Right cardiac atrium (tissue), 5 donors: ENCODE data around the gene YDJC. TPM values are rescaled to one million over a fixed set of nuclear protein-coding genes. Genes with fewer than 3 reads are reported as not detected.
A peak's percentile ranks its signal among the peaks of the same experiment; 100 is the strongest.
"Not testable (repeated sequence)": the region's sequence is repeated elsewhere in the genome, so short reads cannot be mapped to it uniquely, and the experiment has no call there.

Experiments used
- ATAC-seq, 2 donors: fragments of 200-7000 bp; cut with Tn5 transposase; one replicate each; pipeline versions ENCODE4 v1.8.0 to v1.9.1; 2020; ENCODE audit warnings: moderate library complexity in 2 of 2, mild to moderate bottlenecking in 1 of 2
- DNase-seq, 3 donors: peaks; one replicate each; pipeline ENCODE4 v3.0.0-alpha.2; 2020
- H3K27ac ChIP-seq: one replicate; pipeline ENCODE4 v1.5.1; 2013; ENCODE audit warnings: mild to moderate bottlenecking, low read length, control low read depth, moderate library complexity
- H3K27me3 ChIP-seq: one replicate; pipeline ENCODE4 v1.6.1; 2013; ENCODE audit not compliant: control insufficient read depth, insufficient read depth
- H3K4me1 ChIP-seq: one replicate; pipeline ENCODE4 v1.6.1; 2013; ENCODE audit warnings: low read length; ENCODE audit not compliant: control insufficient read depth, insufficient read depth
- H3K4me3 ChIP-seq: one replicate; pipeline ENCODE4 v1.5.1; 2013; ENCODE audit warnings: low read length, control low read depth
- H3K9me3 ChIP-seq: one replicate; pipeline ENCODE4 v1.6.1; 2013; ENCODE audit warnings: low read length; ENCODE audit not compliant: control insufficient read depth
- WGBS: extraction: QIAGEN DNeasy Blood & Tissue Kit; methylation state at CpG from one replicate; pipeline ENCODE4 v1.1.7; 2013; 5-methylcytosine and 5-hydroxymethylcytosine counted together
- intact Hi-C, 4 donors: fragments of 100-400 bp; cut with DNase I; formaldehyde crosslinking; loops; one replicate each; pipeline versions ENCODE4 v1.11.0 to v1.14.0; 2022 to 2023
- polyA plus RNA-seq: library from polyadenylated mRNA; stranded (reverse); fragments of 200-250 nt; gene quantifications from one replicate; pipeline ENCODE4 v1.2.3, GENCODE V29; 2013
- total RNA-seq, 4 donors: library from RNA; stranded (reverse); fragmentation: NEBNext Ultra II Directional; extraction: Animal tissue kit (Norgen Biotek cat#: 25700); gene quantifications; one replicate each; pipeline ENCODE4 v1.2.1, GENCODE V29; 2021
- donor health status: healthy with polysubstance abuse.
- donor health status: DM: no; HTN: yes; CAD: no.
- donor health status: DM: no; HTN: no; CAD: no.
- donor health status: DM: no; HTN: yes; CAD: no; lungs with severe emphysema.
- donor health status: DM: yes; HTN: yes; CAD: no.

Gene YDJC
- total and polyA plus RNA-seq, 5 donors = 3.6 to 7.9 (median 5.7) TPM

DNA sequence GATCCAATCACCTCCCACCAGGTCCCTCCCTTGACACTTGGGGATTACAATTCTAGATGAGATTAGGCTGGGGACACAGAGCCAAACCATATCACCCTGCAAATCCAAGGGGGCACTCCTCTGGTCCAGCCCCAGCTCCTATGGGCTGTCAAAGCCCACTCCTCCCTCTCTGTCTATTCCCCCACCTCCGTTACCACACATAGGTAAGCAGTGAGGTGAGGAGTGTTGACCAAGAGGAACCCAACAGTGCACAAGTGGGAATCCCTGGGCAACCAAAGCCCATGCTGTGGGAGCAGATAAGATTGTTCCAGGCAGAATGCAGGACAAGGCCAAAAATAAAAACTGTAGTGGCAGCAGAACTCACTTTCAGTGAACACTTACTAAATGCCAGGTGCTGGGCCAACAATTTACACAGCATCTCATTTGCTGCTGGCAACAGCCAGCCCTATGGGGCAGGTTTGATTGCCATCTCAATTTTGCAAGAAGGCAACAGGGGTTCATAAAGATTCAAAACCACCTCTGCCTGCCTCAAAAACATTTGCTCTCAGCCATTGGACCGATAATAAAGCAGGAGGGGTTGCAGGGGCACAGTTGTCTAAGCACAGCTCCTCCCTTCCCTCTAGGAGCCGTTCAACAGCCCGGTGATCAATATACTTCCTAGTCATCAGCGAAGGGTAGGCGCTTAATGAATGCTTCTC, 21.1 kb upstream of the YDJC start:
- no peaks in the 10 kb centered on the region for H3K9me3 ChIP-seq
- no peak overlapping the region for H3K27ac ChIP-seq
- no peaks in the 10 kb centered on the region for H3K27me3 ChIP-seq
- peaks cover 4% of the 10 kb centered on the region for H3K4me1 ChIP-seq
- intact Hi-C loops = no loop called here
- WGBS = 17% methylated on average over 6 of the region's 6 CpGs
- H3K4me3 ChIP-seq = peak overlapping the region; percentile 57
- ATAC-seq = no peak
- DNase-seq = peak in 1 of 3 donors; percentile 1

- intact Hi-C loops = no loop called here
- H3K27me3 ChIP-seq = no peaks in the 10 kb centered on the region
- no peaks in the 10 kb centered on the region for H3K9me3 ChIP-seq
- 95% methylated on average over 7 of the region's 7 CpGs for WGBS
- DNase-seq (peak in 1 of 3 donors; percentile 18), ATAC-seq (no peak)
- no peak overlapping the region for H3K4me3 ChIP-seq
- peaks cover 4% of the 10 kb centered on the region for H3K4me1 ChIP-seq
- H3K27ac ChIP-seq = no peak overlapping the region
These were observed 20.5 kb upstream of the YDJC start for GRCh38 chr22:21650280-21650679.

- no peak overlapping the region for H3K4me3 ChIP-seq
- no peak overlapping the region for H3K27ac ChIP-seq
- H3K9me3 ChIP-seq = no peaks in the 10 kb centered on the region
- H3K27me3 ChIP-seq = no peaks in the 10 kb centered on the region
- H3K4me1 ChIP-seq = peaks cover 4% of the 10 kb centered on the region
- ATAC-seq = peak in 1 of 2 donors; percentile 9
- DNase-seq = peak; percentile 67 to 84 (median 80)
- intact Hi-C loops = no loop called here
- WGBS = 45% methylated on average over 14 of the region's 14 CpGs
These were observed 17.1 kb upstream of the YDJC start for GRCh38 chr22:21646608-21647590.

- ATAC-seq, H3K4me3 ChIP-seq, H3K9me3 ChIP-seq, H3K27ac ChIP-seq, H3K4me1 ChIP-seq, H3K27me3 ChIP-seq, intact Hi-C loops: not testable (repeated sequence)
- peak in 1 of 3 donors; percentile 6 for DNase-seq
- 93% methylated on average over 6 of the region's 6 CpGs for WGBS
These were observed 15.7 kb upstream of the YDJC start for GRCh38 chr22:21645513-21645912.

DNA sequence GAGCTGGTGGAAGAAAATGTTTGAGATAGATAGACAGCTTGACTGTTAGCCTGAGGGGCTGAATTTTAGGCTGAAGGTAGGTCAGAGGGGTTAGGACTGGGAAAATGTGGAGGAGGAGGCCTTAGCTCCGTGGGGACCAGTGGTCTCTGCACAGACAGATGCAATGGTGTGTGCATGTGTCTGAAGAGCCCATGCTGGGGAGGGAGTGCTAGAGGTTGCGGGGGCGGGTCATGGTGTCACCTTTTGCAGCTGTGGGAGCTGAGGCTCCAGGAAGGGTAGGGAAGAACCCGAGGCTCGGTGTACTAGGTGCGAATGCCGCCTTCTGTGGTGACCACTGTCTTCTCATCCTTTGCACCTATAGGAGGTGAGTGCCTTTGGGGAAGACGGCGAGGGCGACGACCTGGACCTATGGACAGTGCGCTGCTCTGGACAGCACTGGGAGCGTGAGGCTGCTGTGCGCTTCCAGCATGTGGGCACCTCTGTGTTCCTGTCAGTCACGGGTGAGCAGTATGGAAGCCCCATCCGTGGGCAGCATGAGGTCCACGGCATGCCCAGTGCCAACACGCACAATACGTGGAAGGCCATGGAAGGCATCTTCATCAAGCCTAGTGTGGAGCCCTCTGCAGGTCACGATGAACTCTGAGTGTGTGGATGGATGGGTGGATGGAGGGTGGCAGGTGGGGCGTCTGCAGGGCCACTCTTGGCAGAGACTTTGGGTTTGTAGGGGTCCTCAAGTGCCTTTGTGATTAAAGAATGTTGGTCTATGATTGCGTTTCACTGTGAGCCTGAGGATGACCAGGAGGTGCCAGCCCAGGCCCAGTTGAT, 13.9 kb upstream of the YDJC start:
- H3K4me1 ChIP-seq = no peaks in the 10 kb centered on the region
- H3K9me3 ChIP-seq = no peaks in the 10 kb centered on the region
- H3K4me3 ChIP-seq = no peak overlapping the region
- H3K27me3 ChIP-seq = no peaks in the 10 kb centered on the region
- peak in 1 of 3 donors; percentile 49 for DNase-seq
- ATAC-seq = no peak
- intact Hi-C loops = no loop called here
- no peak overlapping the region for H3K27ac ChIP-seq
- WGBS = 90% methylated on average over 22 of the region's 22 CpGs

GRCh38 chr22:21642584-21643448, 13.0 kb upstream of the YDJC start:
- peak in 1 of 2 donors; percentile 8 for ATAC-seq
- Histone ChIP-seq H3K27me3 (no peaks in the 10 kb centered on the region), H3K27ac (no peak overlapping the region), H3K4me3 (peak overlapping the region; percentile 63), H3K9me3 (no peaks in the 10 kb centered on the region), H3K4me1 (no peaks in the 10 kb centered on the region)
- intact Hi-C loops = no loop called here
- WGBS = 2% methylated on average over 56 of the region's 56 CpGs
- DNase-seq = peak in 2 of 3 donors; percentile 65 to 68

- under 1% methylated on average over 76 of the region's 76 CpGs for WGBS
- no peaks in the 10 kb centered on the region for H3K4me1 ChIP-seq
- intact Hi-C loops = no loop called here
- no peaks in the 10 kb centered on the region for H3K27me3 ChIP-seq
- H3K27ac ChIP-seq = peak within 1 kb of the TSS; percentile 59
- ATAC-seq (peak; percentile 99 to 100), DNase-seq (peak; percentile 98 to 99 (median 99))
- H3K4me3 ChIP-seq = peak within 1 kb of the TSS; percentile 63
- H3K9me3 ChIP-seq = no peaks in the 10 kb centered on the region
These were observed 12.2 kb upstream of the YDJC start, which contains the start of gene SDF2L1 for GRCh38 chr22:21641789-21642583. TSS of gene SDF2L1 (plus strand) at chr22:21642302. CDS start at chr22:21642337, 35 bp downstream.

- Histone ChIP-seq H3K9me3 (no peaks in the 10 kb centered on the region), H3K4me3 (peak overlapping the region; percentile 45), H3K4me1 (no peaks in the 10 kb centered on the region), H3K27me3 (no peaks in the 10 kb centered on the region), H3K27ac (peak overlapping the region; percentile 59)
- intact Hi-C loops = no loop called here
- DNase-seq (peak in 2 of 3 donors; percentile 63 to 74), ATAC-seq (peak; percentile 57 to 58)
- 5% methylated on average over 9 of the region's 9 CpGs for WGBS
These were observed 11.6 kb upstream of the YDJC start for GRCh38 chr22:21641417-21641788.

- Histone ChIP-seq H3K4me1 (no peaks in the 10 kb centered on the region), H3K4me3 (no peak overlapping the region), H3K27ac (no peak overlapping the region), H3K9me3 (no peaks in the 10 kb centered on the region), H3K27me3 (no peaks in the 10 kb centered on the region)
- intact Hi-C loops = no loop called here
- DNase-seq = peak in 1 of 3 donors; percentile 16
- no peak for ATAC-seq
- 88% methylated on average over 5 of the region's 5 CpGs for WGBS
These were observed 11.0 kb upstream of the YDJC start for GRCh38 chr22:21640810-21641209.
